SK-N-SH (cell line): ENCODE data around the gene SRSF10.

Source experiments
- CTCF ChIP-seq: fragments of 200-600 bp; sonication (generic); IDR thresholded peaks from 2 replicates; pipeline ENCODE4 v1.6.1; 2017; ENCODE audit warnings: antibody characterized with exemption, mild to moderate bottlenecking, moderate library complexity
- MXI1 ChIP-seq: IDR thresholded peaks from 2 replicates; pipeline ENCODE4 v1.6.1; 2012; ENCODE audit warnings: mild to moderate bottlenecking, low read depth, low read length, improper control_type of control experiment
- TF ChIP-seq, protein P1 (sequence below): IDR thresholded peaks from 2 replicates; pipeline ENCODE4; 2012
- TF ChIP-seq, protein P2 (sequence below): IDR thresholded peaks from 2 replicates; pipeline ENCODE4 v1.6.1; 2012; ENCODE audit warnings: mild to moderate bottlenecking, low read depth, low read length, moderate library complexity

- TF ChIP-seq MXI1, result no peak
- TF ChIP-seq, protein P1, sequence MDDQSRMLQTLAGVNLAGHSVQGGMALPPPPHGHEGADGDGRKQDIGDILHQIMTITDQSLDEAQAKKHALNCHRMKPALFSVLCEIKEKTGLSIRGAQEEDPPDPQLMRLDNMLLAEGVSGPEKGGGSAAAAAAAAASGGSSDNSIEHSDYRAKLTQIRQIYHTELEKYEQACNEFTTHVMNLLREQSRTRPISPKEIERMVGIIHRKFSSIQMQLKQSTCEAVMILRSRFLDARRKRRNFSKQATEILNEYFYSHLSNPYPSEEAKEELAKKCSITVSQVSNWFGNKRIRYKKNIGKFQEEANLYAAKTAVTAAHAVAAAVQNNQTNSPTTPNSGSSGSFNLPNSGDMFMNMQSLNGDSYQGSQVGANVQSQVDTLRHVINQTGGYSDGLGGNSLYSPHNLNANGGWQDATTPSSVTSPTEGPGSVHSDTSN, result no peak
- no peak for TF ChIP-seq CTCF
- TF ChIP-seq, protein P2, sequence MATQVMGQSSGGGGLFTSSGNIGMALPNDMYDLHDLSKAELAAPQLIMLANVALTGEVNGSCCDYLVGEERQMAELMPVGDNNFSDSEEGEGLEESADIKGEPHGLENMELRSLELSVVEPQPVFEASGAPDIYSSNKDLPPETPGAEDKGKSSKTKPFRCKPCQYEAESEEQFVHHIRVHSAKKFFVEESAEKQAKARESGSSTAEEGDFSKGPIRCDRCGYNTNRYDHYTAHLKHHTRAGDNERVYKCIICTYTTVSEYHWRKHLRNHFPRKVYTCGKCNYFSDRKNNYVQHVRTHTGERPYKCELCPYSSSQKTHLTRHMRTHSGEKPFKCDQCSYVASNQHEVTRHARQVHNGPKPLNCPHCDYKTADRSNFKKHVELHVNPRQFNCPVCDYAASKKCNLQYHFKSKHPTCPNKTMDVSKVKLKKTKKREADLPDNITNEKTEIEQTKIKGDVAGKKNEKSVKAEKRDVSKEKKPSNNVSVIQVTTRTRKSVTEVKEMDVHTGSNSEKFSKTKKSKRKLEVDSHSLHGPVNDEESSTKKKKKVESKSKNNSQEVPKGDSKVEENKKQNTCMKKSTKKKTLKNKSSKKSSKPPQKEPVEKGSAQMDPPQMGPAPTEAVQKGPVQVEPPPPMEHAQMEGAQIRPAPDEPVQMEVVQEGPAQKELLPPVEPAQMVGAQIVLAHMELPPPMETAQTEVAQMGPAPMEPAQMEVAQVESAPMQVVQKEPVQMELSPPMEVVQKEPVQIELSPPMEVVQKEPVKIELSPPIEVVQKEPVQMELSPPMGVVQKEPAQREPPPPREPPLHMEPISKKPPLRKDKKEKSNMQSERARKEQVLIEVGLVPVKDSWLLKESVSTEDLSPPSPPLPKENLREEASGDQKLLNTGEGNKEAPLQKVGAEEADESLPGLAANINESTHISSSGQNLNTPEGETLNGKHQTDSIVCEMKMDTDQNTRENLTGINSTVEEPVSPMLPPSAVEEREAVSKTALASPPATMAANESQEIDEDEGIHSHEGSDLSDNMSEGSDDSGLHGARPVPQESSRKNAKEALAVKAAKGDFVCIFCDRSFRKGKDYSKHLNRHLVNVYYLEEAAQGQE, result no peak
These were observed 19.1 kb upstream of the SRSF10 start for GRCh38 chr1:23999156-23999671.
